Ovary (tissue), 3 donors: ENCODE measurements around the gene SCML1.

ENCODE experiments used
- POLR2A ChIP-seq: fragments of 450-650 bp; IDR thresholded peaks from one replicate; pipeline ENCODE4 v1.6.1; 2017; ENCODE audit warnings: antibody characterized with exemption, mild to moderate bottlenecking, moderate library complexity
- TF ChIP-seq, protein P1 (sequence below), 3 donors: fragments of 450-650 bp in 2 of 3; fragments of 200-600 bp in 1 of 3; IDR thresholded peaks; one replicate each; pipeline versions ENCODE4 v1.5.1 to v1.8.0; 2016 to 2022; ENCODE audit warnings: antibody characterized with exemption in 3 of 3, mild to moderate bottlenecking in 1 of 3
- donor health status: DM: no; HTN: no; CAD: no.

DNA sequence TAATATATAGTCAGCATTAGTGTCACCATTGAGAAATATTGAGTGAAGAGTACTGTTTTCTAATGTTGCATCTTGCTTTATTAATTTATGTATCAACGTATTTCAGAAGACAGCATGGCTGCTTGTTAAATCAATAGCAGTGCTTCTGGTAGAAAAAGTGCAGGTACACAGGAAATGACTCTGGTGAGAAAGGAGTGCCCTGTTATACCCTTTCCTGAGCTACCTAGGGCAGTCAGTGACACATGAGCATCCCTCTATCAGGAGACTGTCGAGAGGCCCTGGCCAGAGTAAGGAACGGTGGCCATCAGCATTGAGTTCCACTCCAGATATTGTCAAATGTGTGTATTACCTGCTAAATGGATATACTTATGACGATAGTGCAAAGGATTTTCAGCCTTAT, 42.1 kb downstream of the SCML1 start:
- TF ChIP-seq, protein P1, sequence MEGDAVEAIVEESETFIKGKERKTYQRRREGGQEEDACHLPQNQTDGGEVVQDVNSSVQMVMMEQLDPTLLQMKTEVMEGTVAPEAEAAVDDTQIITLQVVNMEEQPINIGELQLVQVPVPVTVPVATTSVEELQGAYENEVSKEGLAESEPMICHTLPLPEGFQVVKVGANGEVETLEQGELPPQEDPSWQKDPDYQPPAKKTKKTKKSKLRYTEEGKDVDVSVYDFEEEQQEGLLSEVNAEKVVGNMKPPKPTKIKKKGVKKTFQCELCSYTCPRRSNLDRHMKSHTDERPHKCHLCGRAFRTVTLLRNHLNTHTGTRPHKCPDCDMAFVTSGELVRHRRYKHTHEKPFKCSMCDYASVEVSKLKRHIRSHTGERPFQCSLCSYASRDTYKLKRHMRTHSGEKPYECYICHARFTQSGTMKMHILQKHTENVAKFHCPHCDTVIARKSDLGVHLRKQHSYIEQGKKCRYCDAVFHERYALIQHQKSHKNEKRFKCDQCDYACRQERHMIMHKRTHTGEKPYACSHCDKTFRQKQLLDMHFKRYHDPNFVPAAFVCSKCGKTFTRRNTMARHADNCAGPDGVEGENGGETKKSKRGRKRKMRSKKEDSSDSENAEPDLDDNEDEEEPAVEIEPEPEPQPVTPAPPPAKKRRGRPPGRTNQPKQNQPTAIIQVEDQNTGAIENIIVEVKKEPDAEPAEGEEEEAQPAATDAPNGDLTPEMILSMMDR (IDR thresholded peaks at IDR 0.05) = no peak
- no peak for TF ChIP-seq POLR2A
